GM04503 (cell line): ENCODE measurements around the gene BDH1.
A peak's percentile ranks its signal among the peaks of the same experiment; 100 is the strongest.
"Not testable (repeated sequence)": the region's sequence is repeated elsewhere in the genome, so short reads cannot be mapped to it uniquely, and the experiment has no call there.

ENCODE experiments used
- DNase-seq: peaks from one replicate; pipeline ENCODE4 v3.0.0-alpha.2; 2012; ENCODE audit warnings: low read depth

BDH1 gene

DNA sequence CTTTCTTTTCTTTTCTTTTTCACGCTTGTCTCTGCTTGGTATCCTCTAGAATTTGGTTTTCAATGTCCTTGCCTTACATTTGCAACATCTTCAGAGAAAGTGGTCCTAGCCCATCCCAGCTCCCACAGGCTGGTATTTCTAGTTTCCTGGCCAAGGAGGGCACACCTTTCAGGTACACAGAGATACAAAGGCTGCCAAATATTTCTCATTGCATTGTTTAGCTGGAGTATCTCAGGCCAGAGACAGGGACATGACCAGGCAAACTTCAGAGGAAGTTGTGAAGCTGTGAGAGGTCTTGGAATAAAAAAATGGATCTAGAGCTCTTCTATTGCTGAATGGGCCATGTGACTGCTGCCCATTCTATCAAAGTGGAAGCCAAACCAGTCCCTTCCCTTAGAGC, 68.9 kb downstream of the BDH1 start:
- DNase-seq, result no peak

DNA sequence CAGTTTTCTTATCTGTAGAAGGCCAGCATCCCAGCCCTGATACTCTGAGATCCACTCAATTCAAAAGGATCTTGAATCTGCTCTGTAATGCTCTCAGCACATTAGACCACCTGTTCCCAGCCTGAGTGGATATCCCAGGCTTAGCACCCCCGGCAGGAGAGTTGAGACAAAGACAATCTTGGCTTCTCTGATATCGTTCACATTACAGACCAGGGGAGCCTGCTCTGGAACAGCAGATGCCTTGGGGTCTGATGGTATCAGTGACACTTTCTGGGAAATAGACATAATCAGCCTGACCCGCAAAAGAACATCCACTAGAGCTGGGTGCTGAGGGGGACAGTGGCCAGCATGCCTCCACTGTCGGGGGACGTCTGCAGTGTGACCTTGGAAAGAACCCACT, 70.6 kb downstream of the BDH1 start:
- DNase-seq, result no peak

DNA sequence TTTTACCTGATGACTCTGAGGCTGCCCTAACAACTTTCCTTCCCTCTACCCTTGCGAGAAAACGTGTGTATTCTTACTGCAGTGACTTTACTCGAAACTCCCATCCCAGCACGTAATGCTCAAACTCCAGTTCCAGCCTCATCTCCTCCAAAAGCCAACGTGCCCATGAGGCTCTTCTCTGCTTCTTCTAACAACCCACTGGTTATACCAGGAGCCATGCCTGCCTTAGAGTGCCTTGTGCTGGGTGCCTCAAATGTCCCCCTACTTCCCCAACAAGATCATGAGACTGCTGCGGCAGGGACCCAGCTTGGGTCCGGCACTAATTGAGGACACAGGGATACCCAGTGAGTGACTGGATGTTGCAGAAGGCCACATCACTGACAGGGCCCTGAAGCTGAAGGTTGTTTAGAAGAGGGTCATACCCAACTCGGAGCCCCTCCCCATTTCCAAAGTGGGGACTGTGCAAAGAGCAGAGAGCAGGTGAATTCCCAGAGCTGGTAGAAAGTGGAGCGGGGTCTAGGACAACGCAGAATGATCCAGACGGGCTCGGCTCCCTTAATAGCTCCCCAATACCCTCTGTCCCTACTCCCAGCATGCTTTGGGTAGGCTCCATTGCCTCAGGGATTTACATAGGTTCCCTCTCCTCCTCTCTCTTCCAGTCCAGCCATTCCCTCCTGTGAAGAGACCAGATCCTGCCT, 71.4 kb downstream of the BDH1 start:
- no peak for DNase-seq

DNA sequence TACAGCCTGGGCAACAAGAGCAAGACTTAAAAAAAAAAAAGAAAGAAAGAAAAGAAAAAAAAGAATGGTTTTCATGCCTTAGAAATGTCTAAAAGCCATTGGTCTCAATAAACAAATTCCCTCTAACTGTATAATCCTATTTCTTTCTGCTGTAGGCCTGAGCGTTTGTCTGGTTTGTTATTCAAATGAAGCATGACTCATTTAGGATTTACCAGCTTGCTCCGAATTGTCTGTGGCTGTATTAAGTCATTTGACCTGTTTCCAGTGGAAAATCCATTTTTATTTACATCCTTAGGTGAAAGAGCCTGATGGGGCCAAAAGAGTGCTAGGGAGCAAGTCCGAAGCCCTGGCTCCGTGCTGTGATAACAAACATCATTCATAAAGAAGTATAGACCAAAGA, 73.8 kb downstream of the BDH1 start:
- no peak for DNase-seq

DNA sequence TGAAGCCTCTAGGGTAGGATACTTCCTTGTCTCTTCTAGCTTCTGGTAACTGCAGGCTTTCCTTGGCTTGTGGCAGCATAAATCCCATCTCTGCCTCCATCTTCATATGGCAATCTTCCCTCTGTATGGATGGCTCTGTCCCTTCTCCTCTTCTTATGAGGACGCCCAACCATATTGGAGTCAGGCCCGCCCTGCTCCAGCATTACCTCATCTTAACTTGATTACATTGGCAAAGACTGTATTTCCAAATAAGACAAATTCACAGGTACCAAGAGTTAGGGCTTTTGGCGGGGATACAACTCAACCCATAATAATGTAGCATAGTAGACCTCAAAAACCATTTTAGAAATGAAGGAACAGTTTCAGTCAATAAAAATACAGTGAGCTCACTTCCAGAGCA, 75.4 kb downstream of the BDH1 start:
- no peak for DNase-seq

DNA sequence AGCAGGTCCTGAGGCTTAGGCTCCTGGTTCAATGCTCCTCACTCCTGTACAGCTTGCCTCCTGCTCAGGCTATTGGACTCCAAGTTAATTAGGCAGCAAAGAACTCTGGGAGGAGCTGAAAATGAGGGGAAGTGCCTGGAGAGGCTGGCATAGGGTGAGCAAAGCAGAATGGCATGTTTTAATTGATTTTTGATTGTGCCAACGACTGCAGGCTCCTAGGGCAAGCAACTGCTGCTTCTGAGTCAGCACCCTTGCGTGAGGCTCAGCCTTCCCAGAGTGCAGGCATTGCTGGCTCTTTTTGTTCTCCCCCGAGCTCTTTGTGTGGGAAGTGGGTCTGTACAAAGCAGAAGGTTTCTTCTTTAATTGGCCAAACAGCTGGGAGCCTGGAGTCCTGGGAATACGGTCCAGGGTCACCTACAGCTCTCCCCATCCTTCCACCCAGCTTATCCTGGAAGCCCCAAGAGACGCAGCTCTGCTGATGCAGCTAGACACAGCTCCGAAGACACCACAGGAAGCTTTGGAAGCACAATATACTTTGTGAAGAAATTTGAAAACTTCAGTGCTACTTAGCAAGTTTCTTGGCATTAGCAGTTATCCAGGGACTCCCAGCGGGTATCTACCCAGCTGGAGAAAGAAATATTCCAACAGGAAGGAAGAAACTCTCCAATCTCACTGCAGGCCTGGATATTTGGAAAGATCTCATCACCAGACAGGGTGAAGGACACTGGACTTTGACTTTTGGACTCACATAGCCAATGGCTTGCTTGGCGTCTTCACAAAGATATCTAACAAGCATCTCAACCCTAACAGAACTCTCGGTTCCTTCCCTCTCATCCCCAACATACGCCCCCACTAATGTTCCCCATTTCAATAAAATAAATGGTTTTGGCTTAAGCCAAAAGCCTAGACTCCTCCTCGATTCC, 76.8 kb downstream of the BDH1 start:
- no peak for DNase-seq

DNA sequence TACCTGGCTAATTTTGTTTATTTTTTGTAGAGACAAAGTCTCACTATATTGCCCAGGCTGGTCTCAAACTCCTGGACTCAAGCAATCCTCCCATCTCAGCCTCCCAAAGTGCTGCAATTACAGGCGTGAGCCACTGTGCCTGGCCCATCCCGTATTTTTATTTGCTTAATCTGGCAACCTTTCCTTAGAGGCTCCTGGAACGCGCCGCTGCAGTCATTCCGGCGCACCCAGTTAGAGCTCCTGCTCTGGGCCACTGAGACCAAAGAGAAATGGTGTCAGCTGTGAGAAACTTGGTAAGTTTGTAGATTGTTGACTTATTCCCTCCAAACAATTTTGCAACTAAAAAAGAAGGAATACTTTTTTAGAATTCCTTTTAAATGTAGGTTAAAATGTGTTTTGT, 78.0 kb downstream of the BDH1 start:
- DNase-seq, result not testable (repeated sequence)

DNA sequence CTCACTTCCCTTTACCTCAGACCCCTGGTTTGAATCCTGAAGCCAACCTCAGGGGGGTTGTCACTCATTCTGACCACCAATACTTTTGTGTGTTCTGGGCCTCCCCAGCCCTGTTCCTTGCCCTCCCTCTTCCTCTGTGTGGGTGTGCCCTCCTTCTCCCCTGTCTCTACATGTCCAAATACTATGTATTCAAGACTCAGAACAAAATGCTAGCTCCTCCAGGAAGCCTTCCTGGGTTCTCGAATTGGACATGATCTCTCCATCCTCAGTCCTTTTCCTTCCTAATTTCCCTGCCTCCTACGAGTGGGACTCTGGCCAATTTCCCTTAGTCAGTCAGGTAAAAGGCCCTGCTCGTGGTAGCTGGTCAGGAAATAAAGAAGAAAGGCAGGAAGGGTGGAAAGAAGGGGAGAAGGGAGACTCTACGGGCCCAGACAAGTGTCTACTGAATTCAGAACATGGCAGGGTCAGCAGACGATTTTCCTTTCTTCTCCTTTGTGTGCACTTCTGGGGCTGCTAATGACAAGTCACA, 79.7 kb downstream of the BDH1 start:
- DNase-seq, result no peak

DNA sequence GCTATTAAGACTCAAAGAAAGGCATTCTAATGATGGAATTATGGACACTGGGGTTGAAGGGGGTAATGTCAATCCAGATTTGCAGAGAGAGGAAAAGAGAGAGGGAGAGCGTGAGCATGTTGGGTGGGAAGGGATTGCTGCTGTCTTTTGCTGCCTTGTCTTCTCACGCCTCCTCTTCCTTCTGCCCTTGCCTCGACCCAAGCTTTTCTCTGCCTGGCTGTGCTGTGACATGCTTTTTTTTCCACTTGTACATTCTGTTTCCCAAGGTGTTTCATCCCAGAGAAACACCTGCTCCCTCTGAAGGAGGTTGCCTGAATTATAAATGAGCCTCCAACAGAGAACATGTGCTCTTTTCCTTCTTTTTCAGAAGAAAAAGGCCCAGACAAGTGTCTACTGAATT, 80.3 kb downstream of the BDH1 start:
- no peak for DNase-seq

DNA sequence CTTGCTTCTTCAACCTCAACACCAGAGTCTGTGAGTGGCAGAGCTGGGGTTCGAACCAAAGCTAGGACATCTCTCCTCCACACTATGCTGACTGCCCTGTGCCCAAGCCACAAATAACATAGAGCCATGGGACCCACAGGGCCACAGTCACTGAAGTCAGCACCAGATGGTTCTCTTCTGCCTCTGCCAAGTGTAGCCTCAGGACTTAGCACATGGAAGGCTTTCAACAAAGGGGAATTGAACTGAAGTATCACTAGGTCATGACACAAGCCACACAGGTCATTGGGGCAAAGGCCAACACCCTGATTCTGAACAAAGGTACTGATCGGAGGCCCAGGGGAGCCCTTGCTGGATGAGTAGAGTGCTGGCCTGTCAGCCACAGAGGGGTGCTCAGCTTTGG, 83.6 kb downstream of the BDH1 start:
- DNase-seq, result no peak

DNA sequence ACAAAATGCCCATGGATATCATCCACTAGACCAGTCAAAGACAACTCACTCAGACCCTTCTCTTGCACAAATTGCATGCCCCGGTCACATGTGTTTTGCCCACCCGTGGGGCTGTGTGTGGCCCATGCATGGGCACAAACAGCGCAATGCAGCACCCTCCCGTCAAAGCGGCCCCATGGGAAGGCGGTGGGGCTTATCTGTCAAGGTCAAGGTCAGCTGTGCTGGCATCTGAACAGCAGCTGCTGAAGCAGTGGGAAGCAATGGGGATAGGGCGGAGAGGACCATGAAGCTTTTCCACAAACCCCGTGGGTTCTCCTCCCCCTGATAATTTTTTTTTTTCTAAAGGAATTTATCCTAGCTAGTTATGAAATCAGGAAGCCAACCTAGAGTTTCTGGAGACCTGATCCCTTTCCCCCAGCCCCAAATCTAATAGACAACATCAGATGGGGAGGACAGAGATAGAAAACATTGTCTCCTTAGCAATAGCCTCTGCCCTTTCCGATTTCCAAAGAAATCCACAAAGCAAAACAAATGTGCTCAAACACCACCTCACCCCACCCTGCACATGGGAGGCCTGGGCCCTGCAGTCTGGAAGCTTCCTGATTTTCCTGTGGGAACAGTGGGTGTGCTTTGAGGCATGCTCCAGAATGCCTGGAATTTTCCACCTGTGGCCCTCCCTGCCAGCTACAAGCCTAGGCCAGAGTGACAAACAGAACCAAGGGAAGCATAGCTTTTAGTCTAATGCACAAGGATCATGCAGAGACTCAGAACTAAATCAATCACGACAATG, 84.4 kb downstream of the BDH1 start:
- no peak for DNase-seq

DNA sequence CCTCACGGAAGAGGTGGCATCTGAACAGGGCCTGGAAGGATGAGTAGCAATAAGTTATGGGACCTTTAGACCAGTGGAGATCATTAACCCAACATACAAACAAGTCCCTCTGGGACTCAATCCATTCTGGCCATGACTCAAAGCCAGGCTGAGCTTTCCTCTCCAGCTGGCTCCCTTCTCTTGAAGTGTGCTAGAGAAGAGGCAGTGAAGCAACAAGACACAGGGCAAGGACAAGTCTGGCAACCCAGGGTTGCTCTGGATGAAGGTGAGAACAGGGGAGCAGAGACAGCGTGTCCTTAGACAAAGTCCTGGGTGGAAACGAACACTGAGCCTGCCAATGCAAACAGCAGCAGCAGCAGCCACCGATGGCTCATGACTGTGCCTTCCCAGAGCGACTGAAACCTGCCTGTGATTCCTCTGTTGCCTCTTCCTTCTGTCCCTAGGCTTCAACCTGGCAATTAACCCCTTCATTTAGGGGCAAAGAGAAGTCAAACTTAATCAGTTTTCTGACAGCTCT, 86.8 kb downstream of the BDH1 start:
- peak; percentile 43 for DNase-seq

DNA sequence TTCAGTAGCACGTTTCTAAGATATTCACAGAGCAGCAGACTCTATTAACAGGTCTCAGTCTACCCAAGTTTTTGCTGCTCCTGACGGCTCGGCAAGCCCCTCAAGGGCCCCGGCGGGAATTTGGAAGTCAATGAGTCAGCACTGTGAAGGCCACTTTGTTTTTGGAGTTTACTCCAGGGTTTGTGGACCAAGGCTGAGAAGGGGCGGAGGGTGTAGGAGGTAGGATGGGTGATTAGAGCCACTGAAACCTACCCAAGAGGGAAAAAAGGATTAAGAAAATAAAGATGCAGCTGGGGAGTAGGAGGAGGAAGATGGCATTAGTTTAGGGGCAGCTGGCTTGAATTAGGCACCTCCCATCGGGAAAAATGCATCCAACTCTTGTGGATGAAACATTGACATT, 87.6 kb downstream of the BDH1 start:
- DNase-seq, result no peak

DNA sequence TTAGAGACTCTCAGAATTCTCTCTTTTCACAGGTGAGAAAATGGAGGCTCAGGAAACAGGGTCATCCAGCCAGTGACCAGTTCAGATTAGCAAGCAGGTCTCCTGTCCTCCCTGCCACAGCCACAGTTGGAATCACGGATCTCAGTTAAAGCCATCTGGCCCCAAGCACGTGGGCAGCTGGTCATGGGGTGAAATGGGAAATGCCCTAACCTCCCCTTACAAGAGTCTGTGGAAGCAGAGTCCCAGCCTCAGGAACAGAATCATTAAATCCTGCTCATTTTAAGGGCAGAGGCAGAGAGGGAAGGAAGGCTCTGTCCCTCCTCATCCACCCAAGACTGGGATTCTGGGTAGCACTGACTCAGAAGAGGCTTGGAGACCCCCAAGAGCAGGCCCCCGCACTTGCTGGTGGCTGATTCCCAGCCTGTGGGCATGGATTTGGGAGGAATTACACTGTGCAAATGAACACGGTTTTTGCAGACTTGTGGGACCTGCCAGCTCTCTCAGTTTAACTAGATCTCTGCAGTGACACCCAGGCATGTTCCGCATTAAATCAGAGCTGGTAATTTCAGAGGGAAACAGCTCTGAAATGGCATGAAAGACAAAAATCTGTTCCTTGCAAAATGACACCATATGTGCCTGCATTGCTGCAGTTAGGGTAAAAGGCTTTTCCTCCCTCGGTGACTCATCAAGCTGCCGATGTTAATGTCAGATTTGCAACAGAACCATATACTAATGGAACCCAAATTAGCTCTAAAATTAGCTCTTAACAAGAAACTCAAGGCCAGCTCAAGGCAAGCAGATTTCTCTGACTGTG, 89.0 kb downstream of the BDH1 start:
- peak; percentile 47 for DNase-seq

DNA sequence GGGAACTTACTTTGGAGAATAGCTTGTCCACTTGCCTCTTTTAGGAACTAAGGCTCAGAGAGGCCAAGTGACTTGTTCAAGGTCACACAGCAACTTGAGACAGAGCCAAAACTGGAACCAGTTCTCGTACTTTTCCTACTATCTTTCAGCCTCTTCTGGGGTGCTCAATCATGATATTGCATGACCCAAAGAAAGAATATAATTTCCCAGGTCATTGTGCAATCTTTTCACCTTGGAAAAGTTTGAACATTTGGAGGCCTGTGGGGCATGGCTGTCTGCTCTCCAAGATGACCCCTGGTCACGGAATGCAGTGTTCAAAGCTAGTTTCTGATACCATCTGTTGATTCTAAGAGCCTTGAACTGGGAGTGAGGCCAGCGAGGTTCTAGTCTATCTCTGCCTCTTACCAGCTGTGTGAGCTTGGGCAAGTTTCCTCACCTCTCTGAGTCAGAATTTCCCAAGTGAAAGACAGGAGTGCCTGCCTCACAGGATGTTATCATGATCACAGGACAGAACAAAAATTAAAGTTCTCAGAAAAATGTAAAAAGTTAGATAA, 89.7 kb downstream of the BDH1 start:
- DNase-seq, result peak; percentile 52

DNA sequence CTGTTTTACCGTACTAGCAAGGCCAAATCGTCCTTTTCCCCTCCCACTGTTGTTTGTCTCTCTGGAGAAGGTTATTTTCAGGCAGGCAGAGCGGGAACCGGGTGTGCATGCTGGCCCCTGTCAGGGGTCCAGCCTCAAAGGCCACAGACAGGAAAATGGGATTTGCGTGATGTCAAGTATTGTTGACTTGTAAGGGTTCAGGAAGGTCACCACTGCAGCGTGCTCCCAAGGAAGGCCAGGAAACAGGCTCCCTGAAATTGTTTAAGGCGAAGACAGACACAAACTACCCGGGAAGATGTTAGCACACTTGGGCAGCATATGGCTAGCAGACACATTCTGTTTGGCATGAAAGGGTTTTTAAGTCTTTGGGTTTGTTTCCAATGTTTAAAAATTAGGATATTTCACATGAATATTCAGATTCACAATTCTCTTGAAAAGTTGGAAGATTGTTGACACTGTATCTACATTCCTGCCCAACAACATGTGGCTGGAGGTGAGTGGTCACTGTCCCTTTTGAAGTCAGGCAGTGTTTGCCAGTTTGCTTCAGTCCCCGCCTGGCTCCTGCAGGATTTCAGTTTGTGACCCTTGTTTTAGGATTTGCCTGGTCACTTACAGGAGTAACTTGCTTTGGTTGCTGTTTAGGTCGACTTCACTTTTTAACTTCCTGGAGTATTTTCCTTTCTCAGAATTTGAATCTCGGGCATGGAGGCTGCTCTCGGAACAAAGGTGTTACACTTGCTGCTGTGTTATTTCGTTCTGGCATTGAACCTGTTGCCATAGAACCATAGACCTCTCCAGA, 90.4 kb downstream of the BDH1 start:
- DNase-seq, result no peak

DNA sequence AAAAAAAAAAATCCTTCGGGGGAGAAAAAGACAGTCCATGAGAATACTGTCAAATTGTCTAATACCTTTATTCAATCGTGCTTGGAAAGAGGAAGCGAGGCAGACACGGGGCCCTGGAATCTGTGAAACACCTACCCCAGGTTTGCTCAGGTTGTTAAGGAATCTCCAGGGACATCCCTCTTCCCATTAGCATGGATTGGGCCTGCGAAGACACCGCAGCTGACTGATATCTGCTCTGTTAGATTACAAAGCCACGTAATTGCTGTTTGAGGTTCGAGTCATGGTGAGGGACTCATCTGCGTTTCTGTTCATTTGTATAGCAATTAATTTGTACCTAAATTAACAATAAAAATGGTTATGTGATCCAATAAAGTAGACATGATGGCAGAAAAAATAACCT, 91.0 kb downstream of the BDH1 start:
- no peak for DNase-seq

DNA sequence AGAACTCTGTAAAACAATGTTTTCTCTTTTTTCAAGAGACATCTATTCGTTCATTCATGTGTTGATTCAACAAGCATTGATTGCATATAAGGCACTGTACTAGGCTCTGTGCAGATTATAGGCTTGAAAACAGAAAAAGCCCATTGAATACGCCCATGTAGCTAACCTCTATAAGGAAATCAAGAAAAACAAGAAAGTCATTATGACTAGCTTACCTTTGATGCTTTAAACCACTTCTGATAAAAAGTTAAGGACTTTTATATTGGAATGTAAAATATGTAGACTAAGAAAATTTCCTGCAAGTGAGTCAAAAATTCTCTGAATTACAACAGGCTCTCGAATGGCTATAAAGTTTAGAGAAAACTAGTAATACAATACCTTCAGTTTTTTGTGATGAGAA, 92.5 kb downstream of the BDH1 start:
- no peak for DNase-seq

DNA sequence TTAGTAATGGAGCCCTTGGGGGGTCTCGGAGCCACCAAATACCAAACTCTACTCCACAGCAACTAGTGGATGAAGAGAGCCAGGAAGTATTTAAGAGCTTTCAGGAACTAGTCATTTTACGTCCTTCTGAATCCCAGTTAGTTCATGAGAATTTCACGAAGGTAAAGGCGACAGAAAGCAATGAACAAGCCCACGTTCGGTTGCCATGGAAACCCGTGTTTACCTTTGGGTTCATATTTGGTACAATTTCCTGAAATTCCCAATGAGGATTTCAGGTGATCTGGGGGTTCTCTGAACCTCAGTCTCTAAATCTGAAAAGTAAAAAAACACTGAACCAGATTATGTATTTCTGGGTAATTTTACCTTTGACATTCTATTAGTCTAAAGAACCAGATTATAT, 93.0 kb downstream of the BDH1 start:
- no peak for DNase-seq

DNA sequence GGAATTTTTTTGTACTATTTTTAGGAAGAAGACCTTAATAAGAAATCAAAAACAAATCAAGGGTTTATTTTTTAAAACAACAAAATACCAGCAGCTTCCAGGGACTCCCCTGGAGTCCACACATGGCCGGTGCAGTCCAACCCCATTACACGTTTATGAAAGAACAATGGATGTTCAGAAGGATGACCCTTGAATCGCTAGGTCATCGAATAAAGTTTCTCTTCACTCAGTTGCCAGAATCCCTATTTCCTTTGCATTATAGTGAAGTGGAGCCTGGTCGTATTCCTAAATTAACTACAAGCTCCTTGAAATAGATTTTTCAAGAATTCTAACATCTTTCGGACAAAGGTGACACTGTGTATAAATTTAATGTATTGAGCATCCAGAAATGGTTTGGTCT, 95.1 kb downstream of the BDH1 start:
- no peak for DNase-seq
